ENCODE measurements around the gene NOLC1.

DNA sequence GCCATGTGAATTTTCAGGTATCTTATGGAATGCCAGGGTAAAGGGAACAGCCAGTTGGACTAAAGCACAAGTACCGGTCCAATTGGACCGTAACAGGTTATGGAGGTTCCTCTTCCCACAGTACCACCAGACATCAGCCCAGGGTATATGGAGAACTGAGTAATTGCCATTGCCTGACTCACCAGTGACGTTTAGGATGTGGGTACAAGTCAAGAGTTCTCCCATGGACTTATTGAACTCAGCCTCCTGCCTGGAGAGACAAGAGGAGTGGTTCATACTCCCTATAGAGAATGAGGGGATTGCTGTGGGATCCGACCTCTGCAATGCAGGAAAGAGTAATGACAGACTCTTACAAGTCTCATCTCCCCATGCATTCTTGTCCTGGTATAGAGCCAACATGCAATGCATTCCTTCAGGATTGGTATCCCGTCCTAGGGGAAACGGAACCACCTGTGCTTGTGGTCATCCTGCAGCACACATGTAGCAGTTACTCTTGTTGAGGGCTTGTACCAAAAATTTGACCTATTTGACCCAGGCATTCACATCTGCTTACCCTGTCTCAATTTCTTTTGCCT, 43.2 kb downstream of the NOLC1 start:
- TF ChIP-seq CTCF (IDR thresholded peaks at IDR 0.05; ENCODE audit: poor library complexity) (no peak), EZH2 (IDR thresholded peaks at IDR 0.05; ENCODE audit: borderline replicate concordance) (no peak), EZH2phosphoT487 (IDR thresholded peaks at IDR 0.05; ENCODE audit: low read depth, severe bottlenecking, unreplicated experiment) (no peak)
